ENCODE measurements around the gene FKBP15. TPM values are rescaled to one million over a fixed set of nuclear protein-coding genes. Genes with fewer than 3 reads are reported as not detected.

FKBP15 gene
- total and polyA plus RNA-seq, 12 donors: 14.1 to 38.1 (median 28.3) TPM

DNA sequence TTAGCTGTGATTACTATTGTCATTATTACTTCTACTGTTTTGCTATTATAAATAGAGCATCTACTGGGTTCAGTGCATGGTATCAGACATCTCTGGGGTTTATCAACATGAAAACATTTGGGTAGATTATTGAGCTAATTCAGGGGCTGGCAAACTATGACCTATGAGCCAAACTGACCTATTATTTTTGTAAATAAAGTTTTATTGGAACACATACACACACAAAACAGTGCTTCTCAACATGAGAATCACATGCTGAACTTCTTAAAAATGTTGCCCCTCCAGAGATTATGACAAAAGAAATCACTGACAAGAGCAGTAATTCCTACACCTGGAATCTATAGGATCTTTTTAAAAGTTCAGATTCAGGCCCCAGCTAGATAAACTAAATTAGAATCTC, 39.9 kb downstream of the FKBP15 start:
- intact Hi-C loops (cut with DNase I): no loop called here
- TF ChIP-seq, protein P1, sequence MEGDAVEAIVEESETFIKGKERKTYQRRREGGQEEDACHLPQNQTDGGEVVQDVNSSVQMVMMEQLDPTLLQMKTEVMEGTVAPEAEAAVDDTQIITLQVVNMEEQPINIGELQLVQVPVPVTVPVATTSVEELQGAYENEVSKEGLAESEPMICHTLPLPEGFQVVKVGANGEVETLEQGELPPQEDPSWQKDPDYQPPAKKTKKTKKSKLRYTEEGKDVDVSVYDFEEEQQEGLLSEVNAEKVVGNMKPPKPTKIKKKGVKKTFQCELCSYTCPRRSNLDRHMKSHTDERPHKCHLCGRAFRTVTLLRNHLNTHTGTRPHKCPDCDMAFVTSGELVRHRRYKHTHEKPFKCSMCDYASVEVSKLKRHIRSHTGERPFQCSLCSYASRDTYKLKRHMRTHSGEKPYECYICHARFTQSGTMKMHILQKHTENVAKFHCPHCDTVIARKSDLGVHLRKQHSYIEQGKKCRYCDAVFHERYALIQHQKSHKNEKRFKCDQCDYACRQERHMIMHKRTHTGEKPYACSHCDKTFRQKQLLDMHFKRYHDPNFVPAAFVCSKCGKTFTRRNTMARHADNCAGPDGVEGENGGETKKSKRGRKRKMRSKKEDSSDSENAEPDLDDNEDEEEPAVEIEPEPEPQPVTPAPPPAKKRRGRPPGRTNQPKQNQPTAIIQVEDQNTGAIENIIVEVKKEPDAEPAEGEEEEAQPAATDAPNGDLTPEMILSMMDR (IDR thresholded peaks at IDR 0.05): no peak
- TF ChIP-seq POLR2A (IDR thresholded peaks at IDR 0.05): no peak
- H3K4me3 ChIP-seq: no peak overlapping the region
- no peaks in the 10 kb centered on the region for H3K4me1 ChIP-seq (replicated peaks in 1 of 2)
- H3K27ac ChIP-seq: no peak overlapping the region
- H3K27me3 ChIP-seq: no peaks in the 10 kb centered on the region
- peaks cover 0 to 89% of the 10 kb centered on the region in 2 donors for H3K36me3 ChIP-seq (replicated peaks in 1 of 2)
- H3K9me3 ChIP-seq (replicated peaks in 1 of 3): no peaks in the 10 kb centered on the region
- DNase-seq: no peak

DNA sequence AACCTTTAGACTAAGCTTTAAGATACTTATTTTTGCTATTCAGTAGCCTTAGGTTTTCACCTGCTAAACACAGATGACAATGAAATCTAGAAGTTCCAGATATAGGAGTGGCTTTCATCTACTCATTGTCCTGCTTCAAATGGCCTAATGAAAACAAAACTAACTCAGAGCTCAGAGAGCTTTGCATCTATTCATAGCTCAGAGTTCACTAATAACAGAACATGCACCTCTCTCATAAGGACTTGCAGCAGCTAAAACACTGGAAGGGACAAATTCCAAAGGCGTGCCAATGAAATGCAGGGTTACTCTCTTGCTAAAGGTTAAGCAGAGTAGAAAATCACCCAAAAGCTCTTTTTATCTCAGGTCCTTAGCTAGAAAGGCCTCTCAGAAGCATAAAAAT, 41.2 kb downstream of the FKBP15 start:
- Histone ChIP-seq H3K27ac (no peak overlapping the region), H3K9me3 (replicated peaks in 1 of 3) (no peaks in the 10 kb centered on the region), H3K4me1 (replicated peaks in 1 of 2) (no peaks in the 10 kb centered on the region), H3K4me3 (no peak overlapping the region), H3K36me3 (replicated peaks in 1 of 2) (peaks cover 0 to 85% of the 10 kb centered on the region in 2 donors), H3K27me3 (no peaks in the 10 kb centered on the region)
- no peak for DNase-seq
- WGBS, 4 donors: 71 to 95% (median 91%) methylated on average over 1 of the region's 1 CpG
- intact Hi-C loops (cut with DNase I): no loop called here
- TF ChIP-seq POLR2A (IDR thresholded peaks at IDR 0.05): no peak
- TF ChIP-seq, protein P1 (IDR thresholded peaks at IDR 0.05): no peak

DNA sequence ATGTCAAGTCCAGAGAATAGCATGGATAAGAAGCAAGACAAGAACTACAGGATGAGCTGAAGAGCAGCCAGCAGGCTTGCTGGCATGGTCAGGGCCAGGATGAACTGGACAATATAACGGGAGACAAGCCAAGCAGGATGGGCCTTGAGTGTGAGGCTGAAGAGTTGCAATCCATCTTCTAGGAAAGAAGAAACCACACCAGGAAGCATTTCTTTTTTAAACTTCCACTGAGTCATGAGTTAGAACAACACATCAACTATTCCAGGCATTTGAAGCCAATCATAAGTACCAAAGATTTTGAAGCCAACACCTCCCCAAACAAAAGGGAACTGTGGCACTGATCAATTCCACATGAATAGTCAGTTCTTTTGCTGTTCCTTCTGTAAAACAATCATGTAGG, 43.0 kb downstream of the FKBP15 start:
- H3K9me3 ChIP-seq (replicated peaks in 1 of 3): no peaks in the 10 kb centered on the region
- no peaks in the 10 kb centered on the region for H3K27me3 ChIP-seq
- intact Hi-C loops (cut with DNase I): no loop called here
- no peak overlapping the region for H3K27ac ChIP-seq
- WGBS, 4 donors: 38 to 92% (median 88%) methylated on average over 1 of the region's 1 CpG
- no peaks in the 10 kb centered on the region for H3K4me1 ChIP-seq (replicated peaks in 1 of 2)
- TF ChIP-seq POLR2A (IDR thresholded peaks at IDR 0.05): no peak
- H3K36me3 ChIP-seq (replicated peaks in 1 of 2): peaks cover 0 to 82% of the 10 kb centered on the region in 2 donors
- no peak for DNase-seq
- H3K4me3 ChIP-seq: no peak overlapping the region

DNA sequence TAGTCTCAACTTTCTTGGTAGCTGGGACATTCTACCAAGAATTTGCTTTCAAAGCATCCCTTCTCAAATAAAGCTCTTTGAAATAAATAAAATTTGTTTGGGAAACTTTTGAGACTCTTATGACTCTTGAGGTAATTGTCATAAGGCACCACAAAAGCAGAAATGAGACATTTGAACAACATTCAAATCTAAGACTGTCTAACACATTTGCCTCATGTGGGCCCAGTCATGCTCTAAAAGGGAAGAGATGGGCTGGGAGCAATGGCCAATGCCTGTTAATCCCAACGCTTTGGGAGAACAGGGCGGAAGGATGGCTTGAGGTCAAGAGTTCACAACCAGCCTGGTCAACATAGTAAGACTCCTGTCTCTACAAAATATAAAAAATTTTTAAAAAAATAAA, 43.8 kb downstream of the FKBP15 start:
- 91 to 92% (median 92%) methylated on average over 2 of the region's 2 CpGs for WGBS, 4 donors
- DNase-seq: no peak
- peaks cover 0 to 82% of the 10 kb centered on the region in 2 donors for H3K36me3 ChIP-seq (replicated peaks in 1 of 2)

DNA sequence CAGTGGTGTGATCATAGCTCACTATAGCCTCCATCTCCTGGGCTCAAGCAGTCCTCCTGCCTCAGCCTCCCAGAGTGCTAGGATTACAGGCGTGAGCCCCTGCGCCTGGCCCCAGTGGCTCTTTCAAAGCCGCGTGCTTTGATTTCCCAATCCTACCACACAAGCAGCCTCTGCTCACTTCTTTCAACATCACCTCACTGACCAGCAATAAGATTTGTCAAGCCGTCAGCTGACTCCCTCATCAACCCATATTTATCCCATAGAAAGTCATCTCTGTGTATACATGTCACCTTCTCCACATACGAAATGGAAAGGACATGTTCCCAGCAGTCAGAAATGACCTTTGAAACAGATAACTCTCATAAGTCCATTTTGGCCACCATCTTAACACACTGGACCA, 44.3 kb downstream of the FKBP15 start:
- no peak for DNase-seq
- intact Hi-C loops (cut with DNase I): no loop called here
- H3K4me1 ChIP-seq (replicated peaks in 1 of 2): no peaks in the 10 kb centered on the region
- peaks cover 0 to 82% of the 10 kb centered on the region in 2 donors for H3K36me3 ChIP-seq (replicated peaks in 1 of 2)
- H3K27ac ChIP-seq: no peak overlapping the region
- 88 to 99% (median 92%) methylated on average over 6 of the region's 6 CpGs for WGBS, 4 donors
- H3K4me3 ChIP-seq: no peak overlapping the region
- TF ChIP-seq, protein P1 (IDR thresholded peaks at IDR 0.05): no peak
- no peak for TF ChIP-seq POLR2A (IDR thresholded peaks at IDR 0.05)
- no peaks in the 10 kb centered on the region for H3K9me3 ChIP-seq (replicated peaks in 1 of 3)
- H3K27me3 ChIP-seq: no peaks in the 10 kb centered on the region

More for the DNA sequence above, 43.8 kb downstream of the FKBP15 start:
- no peaks in the 10 kb centered on the region for H3K27me3 ChIP-seq
- H3K4me3 ChIP-seq: no peak overlapping the region
- TF ChIP-seq, protein P1 (IDR thresholded peaks at IDR 0.05): no peak
- no peak for TF ChIP-seq POLR2A (IDR thresholded peaks at IDR 0.05)
- no peaks in the 10 kb centered on the region for H3K4me1 ChIP-seq (replicated peaks in 1 of 2)
- intact Hi-C loops (cut with DNase I): no loop called here
- no peak overlapping the region for H3K27ac ChIP-seq
- H3K9me3 ChIP-seq (replicated peaks in 1 of 3): no peaks in the 10 kb centered on the region

Data from adrenal gland (tissue), 12 donors.